NCI-H510A treated with DMSO at 0.1 percent for 48 hours (cell line): Measurements from ENCODE around the gene DOK1.

Source experiments
- DNase-seq: peaks from one replicate; lab custom pipeline; 2025; lab: John Stamatoyannopoulos, UW

Gene DOK1

DNA sequence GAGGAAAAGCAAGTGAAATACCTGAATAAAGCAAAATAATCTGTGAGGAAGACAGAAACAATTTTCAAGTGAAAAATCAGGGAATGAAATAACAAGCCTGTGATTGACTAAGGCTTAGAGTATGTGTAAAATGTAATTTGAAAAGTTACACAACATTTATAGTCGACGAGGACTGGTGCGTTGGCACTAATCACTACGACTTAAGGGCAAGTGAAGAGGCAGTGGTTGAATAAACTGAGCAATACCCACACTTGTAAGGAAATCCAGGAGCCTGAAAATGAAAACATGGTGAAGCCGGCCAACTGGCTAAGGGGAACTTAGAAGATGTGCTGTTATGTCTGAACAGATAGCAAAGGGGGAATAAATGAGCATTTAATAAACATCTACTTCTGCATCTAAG, 13.4 kb downstream of the DOK1 start:
- no peak for DNase-seq

DNA sequence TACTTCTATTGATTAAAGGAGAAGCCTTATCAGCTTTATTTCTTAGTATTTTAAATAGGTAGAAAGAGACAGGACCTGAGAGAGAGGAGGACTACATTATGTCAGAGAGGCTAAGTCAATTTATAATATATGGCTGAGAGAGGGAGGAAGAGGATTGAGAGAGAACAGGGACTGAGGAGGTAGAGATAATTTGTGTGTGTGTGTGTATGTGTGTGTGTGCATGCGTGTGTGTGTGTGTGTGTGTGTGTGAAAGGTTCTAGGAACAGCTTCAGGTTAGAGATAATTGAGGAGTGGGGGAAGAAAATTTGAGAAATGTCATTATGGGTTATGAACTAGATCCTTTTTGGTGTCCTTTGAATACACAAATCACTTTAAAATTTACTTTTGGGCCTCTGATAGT, 15.2 kb downstream of the DOK1 start:
- DNase-seq, result no peak

DNA sequence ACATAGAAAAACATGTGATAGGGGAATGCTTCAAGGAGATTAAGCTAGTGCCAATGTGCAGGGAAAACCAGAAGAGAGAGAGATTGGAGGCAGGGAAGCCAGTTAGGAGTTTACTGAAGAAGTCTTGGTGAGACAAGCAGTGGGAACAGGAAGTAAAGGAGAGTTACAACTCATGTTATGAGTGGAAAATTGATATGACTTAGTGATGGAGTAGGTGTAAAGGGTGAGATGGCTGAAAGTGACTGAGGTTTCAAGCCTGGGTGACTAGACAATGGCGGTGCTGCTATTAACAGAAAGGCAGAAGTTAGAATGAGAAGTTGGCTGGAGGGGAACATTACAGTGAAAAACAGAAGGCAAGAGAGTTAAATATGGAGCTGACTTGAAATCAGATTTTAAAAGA, 16.5 kb downstream of the DOK1 start:
- no peak for DNase-seq

DNA sequence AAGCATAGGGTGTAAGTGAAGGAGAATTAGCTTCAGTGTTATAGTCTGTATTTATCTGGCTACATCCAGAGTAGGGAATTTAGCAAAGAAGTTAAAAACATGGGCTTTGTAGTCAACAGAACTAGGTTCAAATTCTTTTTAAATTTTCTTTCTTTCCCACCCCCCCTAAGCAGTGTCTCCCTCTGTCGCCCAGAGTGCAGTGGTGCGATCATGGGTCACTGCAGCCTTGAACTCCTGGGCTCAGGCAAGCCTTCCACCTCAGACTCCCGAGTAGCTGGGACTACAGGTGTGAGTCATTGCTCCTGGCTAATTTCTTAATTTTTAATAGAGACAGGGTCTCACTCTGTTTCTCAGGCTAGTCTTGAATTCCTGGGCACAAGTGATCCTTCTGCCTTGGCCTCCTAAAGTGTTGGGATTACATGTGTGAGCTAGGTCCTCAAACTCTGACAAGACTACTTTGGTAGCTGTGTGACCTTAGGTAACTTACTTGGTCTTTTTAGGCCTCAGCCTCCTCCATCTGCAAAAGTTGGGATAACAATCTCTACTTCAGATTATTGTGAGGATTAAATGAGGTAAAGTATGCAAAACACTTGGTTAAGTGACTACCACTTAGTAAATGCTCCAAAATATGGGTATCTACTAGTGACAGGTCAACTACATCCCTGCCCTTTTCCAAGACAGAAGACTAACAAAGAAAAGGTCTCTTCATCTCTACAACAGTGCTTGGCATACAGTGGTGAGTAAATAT, 17.8 kb downstream of the DOK1 start:
- DNase-seq, result no peak

DNA sequence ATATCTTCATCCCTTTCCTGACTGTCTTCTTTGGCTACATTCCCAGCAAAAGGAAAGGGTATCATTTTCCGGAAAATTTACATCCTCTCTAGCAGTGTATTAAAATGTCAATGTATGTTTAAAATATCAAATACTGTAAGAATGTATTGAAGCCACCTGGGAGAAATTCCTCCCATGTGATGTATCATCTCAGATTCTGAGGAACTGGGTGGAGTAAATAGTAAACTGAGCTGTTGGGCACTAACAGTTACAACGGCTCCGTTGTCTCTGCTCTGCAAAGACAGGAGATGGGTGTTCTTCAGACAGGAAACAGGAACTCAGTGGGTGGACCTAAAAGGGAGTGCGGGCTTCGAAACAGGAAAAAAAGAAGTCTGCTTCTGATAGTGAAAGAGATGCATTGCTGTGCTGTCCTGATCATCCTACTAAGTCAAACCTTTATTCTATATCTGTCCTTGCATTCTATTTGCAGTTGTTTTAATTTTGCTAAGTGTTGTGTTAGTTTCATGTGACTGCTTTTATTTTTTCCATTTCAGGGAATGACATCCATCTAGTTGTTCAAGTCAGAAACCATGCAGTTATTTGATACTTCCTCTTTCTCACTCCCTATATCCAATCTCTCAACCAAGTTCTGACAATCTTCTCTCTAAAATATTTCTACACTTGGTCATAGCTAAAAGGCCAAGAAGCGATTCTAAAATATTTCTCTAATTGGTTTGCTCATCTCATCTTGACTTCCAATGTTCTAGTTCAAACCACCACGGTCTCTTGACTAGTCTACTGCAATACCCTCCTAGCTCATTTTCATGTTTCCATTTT, 19.4 kb downstream of the DOK1 start:
- no peak for DNase-seq

DNA sequence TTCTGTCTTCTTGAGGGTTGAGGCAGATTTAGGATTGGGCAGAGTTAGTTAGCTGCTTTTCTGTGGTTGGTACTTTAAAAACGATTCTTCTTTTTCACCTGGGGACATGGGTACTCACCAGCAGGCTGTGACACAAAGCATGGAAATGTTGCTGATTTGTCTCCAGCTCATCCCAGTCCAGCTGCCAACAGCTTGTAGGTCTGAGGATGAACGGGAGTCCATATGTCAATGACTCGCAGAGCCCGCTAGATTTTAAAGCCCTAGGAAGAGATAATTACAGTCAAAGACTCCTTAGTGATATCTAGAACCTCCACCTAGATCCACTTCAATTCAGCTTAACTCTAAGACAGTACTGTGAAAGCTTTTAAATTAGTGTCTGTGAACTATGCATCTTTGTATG, 20.8 kb downstream of the DOK1 start:
- DNase-seq, result no peak

DNA sequence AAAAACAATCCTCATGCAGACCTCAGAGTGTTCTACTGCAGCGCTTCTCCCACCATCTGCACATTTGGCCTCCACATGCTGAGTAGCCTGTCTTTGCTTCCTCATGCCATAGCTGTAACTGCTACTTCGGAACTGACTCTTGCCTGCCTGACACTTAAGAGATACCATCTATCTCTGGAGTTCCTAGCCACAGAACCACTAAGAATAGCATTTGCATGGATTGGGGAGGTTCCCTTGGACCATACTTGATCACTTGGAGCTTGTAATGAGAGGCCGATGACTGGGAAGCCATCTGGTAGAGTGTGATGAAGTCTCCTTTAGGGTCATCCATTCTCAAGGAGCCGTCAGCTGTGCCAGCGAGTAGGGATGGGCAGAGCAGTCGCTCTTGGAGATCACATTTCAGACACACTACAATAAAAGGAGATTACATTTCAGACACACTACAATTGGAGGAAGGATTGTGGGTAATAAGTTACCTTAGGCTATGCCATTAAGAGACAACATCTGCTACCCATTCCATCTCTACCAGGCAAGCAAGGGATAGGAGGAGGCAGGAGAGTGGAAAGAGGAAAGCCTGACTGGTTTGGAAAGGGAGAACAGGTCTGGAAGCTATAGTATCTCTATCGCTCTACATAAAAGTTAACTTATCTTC, 21.8 kb downstream of the DOK1 start:
- DNase-seq, result no peak

DNA sequence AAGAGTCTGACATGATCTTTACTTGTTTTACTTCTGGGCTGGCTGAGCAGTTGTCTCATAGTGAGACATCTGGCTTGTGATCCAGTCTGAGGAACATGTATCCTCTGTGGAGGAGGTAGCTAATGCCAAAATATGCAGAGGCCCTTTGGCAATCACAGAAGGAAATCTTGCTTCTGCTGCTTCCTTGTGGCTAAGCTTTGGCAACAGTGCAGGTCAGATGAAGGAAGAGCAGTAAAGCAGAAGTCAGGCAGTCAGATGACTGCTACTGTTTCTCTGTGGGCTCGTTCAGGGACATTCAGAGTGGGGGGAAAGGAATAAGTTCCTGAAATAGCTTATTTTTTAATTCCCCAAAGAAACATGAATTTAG, 22.3 kb downstream of the DOK1 start:
- no peak for DNase-seq

DNA sequence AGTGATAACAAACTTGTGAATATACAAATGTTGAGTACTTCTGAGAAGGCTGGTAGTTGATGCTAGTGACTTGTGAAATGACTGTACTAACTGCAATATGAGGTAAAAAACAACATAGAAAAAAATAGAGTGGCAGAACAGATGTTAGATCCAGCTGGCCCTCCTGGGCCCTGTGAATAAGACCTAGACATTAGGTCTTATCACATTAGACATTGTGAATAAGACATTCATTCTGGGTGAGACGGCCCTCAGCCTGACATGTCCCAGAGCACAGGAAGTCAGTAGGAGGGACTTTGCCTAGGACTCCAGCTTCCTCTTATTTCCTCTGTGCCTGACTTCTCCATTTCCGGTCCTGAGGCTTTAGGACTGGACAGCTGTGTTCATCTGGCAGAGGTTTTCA, 22.9 kb downstream of the DOK1 start:
- DNase-seq, result no peak

DNA sequence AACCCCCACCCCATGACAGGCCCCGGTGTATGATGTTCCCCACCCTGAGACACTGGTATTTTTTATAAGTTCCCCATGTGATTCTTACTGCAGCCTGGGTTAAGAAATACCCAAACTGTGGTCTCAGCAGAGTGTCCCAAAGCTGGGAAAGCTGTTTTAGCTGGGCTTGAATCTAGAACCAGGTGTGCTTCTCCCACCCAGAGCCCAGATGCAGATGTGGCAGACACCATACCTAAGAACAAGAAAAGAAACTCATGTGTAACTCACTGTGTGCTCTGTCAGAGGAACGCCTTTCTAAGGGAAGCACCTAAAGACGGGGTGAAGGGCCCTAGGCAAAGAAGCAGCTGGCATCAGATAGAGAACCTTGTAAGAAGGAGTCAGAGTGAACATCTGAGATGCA, 23.9 kb downstream of the DOK1 start:
- no peak for DNase-seq

DNA sequence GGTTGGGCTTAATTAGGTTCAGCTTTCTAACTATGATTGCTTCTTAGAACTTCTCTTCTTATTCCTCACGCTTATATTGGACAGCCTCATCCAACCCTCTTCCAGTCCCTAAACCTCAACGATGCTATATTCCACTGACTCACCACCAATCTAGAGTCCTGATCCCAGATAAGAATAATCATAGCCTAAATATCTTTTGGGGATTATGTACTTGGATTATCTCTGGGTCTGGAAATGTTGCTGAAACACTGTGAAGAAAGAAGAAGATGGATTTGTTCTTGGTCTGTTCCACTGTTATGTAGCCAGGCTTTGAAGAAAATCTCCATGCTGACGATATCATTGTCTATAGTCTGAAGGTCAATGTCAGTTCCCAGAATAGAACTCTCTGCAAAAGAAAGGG, 26.9 kb downstream of the DOK1 start:
- no peak for DNase-seq

DNA sequence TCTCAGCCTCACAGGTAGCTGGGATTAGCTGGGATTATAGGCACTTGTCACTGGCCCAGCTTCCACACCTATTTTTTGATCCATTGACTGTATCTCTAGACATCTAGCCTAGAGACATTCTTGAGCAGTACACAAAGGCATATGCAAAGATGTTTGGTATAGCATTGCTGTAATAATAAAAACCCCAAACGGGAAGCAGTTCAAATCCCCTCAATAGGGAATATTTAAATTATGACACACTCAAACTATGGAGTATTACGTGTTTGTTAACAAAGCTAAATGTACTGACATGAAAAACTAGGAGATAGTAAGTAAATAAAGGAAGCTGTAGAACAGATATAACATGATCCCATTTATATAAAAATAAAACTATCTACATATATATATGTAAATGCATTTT, 27.7 kb downstream of the DOK1 start:
- no peak for DNase-seq

DNA sequence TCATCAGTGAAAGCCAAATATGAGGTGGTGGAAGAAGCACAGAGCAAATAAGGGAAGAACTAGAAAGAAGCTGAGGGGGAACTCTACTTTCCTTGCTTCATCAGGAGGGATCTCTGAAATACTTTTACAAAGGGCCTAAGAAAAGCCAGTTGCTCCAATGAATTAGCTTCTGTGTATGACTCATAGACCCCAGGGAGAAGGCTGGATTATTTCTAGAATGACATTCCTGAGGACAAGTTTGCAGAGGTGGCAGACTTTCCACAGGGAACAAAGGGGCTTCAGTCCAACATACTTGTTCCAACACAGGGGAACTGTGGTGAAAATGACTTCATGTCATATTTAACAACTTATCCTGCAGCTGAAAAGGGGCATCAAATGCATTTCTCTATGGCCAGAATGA, 29.0 kb downstream of the DOK1 start:
- DNase-seq, result no peak

DNA sequence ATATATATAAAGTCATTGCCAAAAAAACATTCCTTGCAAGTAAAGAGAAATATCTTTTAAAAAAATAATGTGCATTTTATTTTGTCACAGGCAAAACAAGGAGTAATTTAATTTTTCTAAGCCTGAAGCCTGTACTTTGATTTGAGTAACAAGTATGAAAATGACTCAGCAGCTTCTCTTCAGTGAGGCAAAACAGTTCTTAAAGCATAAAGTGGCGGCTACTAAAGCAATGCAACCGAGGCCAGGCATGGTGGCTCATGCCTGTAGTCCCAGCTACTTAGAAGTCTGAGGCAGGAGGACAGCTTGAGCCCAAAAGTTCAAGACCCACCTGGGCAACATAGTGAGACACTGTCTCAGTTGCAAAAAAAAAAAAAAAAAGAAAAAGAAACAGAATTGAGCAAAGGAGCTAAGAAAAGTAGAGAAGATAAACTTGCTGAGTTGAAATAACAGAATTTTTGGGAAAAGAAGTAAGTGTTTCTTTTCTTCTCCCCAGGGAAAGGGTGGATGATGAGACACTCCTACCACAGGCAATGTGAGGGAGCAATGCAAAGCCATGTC, 29.6 kb downstream of the DOK1 start:
- no peak for DNase-seq

DNA sequence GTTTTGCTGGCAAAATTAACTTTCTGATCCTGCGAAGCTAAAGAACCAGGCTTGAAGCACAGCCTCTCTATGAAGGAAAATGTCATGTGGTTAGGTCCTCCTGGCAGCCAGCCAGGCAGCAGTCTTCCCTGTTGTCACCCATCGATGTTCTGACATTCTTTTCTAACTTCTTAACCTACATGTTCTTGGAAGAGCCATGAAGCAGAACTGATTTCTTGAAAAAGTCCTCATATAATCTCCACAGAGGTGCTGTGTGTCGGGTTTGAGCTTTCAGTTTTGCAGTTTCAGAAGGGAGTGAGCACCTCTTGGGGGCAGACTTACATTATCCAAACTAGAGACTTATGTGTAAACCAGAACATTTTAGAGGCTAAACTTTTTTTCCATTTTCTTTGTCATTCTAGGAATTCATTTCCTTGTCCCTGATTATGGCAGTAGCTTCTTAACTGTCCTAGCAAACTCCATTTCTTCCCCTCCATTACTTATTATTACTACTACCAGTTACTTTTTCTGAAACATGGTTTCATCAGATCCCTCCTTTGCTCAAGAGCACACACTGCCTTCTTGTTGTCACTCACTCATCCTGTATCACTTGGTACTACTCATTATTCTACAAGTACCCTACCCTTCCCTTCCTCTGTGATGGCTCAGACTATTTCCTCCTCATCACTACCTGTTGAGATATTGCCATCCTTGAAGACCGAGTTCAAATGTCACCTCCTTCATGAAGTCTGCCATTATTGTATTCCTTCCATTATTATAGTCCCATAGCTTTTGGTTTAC, 31.1 kb downstream of the DOK1 start:
- DNase-seq, result no peak

DNA sequence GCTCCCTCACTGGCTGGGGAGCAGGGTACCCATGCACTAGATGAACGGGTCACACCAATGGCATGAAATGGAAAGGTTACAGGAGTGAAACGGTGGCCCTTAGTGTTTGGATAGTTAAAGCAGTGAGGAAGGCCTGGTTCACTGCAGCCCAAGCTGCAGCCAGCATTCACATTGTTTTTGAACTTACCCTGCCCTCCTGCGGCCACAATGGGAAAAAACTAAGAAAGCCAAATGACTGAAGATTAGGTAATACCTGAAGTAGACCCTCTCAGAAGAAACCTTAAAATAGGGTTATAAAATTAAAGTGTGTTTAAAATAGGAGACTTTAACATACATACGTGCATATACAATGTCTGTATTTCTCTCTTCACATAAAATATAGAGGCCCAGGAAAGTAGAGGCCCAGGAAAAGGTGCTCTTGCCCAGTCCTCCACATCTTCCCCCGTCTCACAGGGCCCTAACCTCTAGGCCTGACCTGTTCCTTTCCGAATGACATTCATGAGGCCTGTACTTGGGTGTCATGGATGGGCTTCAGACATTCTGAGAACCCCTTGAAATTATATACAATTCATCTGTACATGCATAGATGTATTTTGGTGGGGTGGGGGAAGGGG, 33.3 kb downstream of the DOK1 start:
- peak; percentile 72 for DNase-seq

DNA sequence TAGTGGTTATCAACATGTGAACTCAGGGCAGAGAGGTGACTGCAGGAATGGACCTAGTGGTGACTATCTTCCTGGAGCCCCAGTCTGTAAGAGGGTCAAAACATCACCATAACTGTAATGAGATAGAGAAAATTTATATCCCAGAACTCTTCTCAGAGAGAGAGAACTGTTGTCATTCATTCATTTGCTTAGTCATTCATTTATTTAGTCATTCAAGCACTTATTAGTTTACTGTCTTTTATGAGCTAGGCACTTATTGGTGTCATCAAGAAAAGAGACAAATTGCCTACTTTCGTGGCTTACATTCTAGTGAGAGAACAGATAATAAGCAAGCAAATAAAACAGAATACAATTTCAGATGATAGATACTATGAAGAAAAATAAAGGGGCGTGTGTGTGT, 34.1 kb downstream of the DOK1 start:
- no peak for DNase-seq

DNA sequence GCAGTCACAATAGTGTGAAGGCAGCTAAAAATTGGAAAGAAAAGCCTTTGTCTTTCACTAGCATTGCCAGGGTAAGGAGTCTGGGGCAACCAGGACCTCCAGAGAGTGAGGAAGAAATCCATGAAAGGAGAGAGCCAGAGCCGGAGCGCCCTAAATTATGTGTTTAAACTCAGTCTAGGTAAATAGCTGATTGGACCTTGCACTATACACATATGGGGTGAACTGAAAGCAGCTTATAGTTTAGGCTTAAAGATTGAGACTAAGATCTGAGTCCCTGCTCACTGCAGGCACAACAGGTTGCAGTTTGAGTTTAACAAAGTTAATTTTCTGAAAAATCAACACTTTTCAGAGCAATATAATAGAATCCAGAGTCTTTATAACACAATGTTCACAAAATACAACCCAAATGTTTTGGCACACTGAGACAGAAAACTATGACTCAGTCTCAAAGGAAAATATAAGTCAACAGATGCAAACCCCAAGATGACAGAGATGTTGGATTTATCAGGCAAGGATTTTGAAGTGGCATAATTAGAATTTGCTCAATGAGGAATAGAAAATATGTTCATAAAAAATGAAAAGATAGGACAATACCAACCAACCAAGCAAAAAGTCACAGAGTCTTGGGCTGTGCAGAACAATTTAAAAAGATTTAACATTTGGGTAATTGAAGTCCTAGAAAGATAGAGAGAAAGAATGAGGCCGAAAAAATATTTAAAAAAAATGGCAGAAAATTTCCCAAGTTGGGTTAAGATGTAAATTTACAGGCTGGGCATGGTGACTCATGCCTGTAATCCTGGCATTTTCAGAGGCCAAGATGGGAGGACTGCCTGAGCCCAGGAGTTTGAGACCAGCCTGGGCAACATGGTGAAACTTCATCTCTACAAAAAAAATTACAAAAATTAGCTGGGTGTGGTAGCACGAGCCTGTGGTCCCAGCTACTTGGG, 39.6 kb downstream of the DOK1 start:
- no peak for DNase-seq

DNA sequence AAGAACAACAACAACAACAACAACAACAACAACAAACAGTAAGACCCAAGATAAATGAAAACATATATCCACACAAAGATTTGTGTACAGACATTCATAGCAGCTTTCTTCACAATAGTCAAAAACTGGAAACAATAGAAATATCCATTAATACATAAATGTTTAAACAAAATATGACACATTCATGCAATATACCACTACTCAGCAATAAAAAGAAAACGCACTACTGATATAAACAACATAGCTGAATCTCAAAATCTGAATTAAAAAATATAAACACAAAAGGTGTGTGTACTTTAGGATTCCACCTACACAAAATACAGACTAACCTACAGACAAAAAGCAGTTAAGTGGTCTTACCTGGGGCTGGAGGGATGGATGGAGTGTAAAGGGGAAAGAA, 42.1 kb downstream of the DOK1 start:
- DNase-seq, result no peak

DNA sequence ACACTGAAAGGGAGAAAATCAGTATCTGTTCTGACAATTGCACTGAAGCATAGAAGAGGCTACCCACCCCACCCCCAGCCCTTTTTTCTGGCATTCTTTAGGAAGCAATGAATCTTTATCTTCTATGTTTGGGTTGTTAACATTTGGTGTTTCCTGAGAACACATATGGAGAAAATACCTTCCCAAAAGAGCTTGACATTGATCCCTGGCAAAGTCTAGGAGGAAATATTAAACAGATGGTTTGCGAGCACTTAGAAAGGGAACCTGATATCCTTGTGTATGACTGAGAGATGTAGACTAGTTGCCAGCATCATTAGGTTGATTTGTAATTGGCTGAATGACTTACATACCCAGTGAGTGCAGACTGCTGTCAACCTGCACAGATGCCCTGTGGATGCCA, 42.9 kb downstream of the DOK1 start:
- peak; percentile 82 for DNase-seq

DNA sequence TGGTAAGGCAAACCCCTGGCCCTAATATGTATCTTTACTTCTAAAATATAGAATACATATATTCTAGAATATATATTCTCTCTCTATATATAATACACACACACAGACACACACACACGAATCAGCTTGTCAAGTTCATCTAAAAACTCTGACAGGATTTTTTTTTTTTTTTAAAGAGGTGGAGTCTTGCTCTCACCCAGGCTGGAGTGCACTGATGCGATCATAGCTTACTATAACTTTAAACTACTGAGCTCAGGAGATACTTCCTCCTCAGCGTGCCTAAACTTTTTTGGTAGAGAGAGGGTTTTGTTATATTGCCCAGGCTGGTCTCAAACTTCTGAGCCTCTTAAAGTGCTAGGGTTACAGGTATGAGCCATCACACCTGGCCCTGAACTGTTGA, 45.2 kb downstream of the DOK1 start:
- DNase-seq, result no peak
